Spleen (tissue), 7 donors: Measurements from ENCODE around the gene ARHGEF39.
A peak's percentile ranks its signal among the peaks of the same experiment; 100 is the strongest.

Experiments
- CTCF ChIP-seq, 11 experiments: fragments of 200-600 bp in 7 of 11; fragments of 450-650 bp in 4 of 11; sonication (generic) in 4 of 11; IDR thresholded peaks in 8 of 11; conservative IDR thresholded peaks in 3 of 11; 1 replicate in 7 of 11; 2 replicates in 4 of 11; pipeline versions ENCODE4 v1.4.0 to v1.8.0; 2016 to 2021; ENCODE audit warnings: antibody characterized with exemption in 11 of 11, inconsistent platforms in 4 of 11, mild to moderate bottlenecking in 1 of 11
- POLR2A ChIP-seq, 3 donors: fragments of 450-650 bp; IDR thresholded peaks; one replicate each; pipeline ENCODE4 v1.5.1; 2017; ENCODE audit warnings: antibody characterized with exemption in 3 of 3, mild to moderate bottlenecking in 1 of 3
- POLR2AphosphoS5 ChIP-seq, 3 donors: sonication (generic); formaldehyde crosslinking; IDR thresholded peaks; one replicate each; pipeline ENCODE4 v1.5.1; 2017; ENCODE audit warnings: antibody characterized with exemption in 3 of 3
- donor health status: DM: no; HTN: no; CAD: no; lungs with moderate emphysema.
- donor health status: DM: no; HTN: no; CAD: no.
- donor health status: DM: no; HTN: no; CAD: no.

DNA sequence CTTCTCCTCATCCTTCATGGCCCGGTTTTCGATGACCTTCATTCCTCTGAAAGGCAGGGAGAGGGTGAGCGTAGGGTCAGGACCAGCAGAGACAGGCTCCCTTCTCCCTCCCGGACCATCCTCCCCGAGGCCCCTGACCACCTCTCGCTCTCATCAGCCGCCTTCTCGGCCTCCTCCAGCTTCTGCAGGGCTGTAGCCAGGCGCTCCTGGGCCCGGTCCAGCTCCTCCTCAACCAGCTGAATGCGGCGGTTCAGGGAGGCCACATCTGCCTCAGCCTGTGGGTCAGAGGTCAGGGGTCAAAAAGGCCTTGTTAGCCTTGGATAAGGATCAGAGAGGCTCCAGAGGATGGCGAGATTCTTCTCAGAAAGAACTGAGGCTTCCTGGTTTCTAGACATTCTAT, 20.5 kb upstream of the ARHGEF39 start:
- TF ChIP-seq POLR2AphosphoS5 (IDR thresholded peaks at IDR 0.05) = peak in 2 of 3 donors; percentile 34 to 63
- TF ChIP-seq POLR2A (IDR thresholded peaks at IDR 0.05) = no peak
- no peak for TF ChIP-seq CTCF (IDR thresholded peaks at IDR 0.05 in 8 of 11, conservative IDR thresholded peaks at IDR 0.05 in 3 of 11)
